Medulla oblongata (tissue), 1 donor: Measurements from ENCODE around the gene DYNC2LI1.

Source experiments
- DNase-seq: peaks from one replicate; pipeline ENCODE4 v3.0.0-alpha.2; 2015; ENCODE audit errors: extremely low spot score

DYNC2LI1 gene

DNA sequence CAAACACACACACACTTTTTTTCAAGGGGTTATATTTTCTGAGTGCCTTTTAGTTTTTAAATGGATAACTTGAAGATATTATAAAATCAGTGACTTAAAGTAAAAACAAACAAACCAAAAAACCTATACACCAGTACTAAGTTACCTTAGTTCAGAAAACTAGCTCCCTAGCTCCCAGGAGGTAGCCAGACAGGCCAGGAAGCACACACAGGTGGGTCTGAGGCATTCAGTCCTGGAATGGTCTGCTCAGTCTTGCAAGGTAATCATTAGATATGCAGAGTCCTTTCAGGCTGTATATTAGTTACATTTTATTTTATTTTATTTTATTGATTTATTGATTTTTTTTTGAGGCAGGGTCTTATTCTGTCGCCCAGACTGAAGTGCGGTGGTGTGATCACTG, 10.7 kb upstream of the DYNC2LI1 start:
- DNase-seq, result no peak

DNA sequence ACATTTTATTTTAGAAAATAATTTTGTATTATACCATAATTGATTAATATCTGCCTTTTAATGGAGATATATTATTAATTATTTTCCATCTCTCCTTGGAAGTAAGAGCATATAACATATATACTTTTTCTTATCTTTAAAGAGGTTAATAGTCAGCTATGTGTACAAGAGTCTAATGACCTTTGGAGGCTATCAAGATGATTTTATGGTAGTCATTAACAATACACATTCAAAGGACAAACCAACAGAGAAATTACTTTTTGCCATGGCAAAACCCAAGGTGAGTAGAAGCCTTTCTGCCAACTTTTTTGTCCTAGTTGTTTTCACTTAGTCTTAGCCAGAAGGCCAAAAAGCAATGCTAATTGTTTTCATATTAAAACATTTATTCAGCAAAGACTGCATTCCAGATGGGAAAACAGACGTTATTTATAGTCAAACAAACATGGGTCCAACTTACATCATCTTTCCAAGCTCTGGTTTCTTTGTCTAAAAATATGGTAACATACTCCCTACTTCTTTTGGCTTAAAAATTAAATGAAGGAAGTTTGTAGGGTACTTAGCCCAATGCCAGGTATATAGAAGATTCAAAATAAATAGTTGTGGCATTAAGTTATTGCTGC, 9.6 kb upstream of the DYNC2LI1 start:
- DNase-seq, result no peak

DNA sequence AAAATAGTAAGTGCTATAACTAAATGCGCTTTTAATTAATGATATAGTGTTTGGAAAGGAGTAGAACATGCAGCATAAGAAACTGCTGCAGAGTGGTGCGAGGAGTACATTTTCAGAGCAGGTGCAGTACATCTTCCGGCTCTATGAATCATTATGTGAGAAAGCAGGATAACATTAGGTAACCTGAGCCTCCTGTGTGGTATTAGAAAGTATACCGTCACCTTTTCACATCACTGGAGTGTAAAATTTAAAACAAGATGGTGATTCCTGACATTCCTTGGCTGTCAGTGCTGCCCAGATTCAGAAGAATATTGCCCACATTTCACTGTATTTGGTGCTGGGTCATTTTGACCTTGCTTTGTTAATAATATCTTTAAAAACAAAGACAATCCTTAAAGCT, 7.8 kb upstream of the DYNC2LI1 start:
- DNase-seq, result no peak

DNA sequence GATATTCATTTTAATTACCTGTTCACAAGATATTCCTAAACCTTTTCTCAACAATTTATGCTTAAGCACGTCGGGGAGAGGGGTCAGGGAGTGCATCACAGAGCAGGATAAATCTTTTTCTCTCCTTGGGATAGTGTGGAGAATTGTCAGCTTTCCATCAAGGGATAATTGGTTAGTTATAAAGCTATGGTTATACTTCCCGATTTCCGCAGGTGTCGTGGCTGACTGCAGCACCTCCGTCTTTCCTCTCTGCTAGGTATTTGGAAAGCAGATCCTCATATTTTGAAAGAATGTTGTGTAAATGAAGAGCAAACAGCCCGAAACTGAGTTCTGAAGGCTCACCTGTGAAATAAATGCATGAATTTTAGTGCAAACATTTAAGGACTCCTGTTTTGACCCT, 778 bp downstream of the DYNC2LI1 start:
- no peak for DNase-seq

DNA sequence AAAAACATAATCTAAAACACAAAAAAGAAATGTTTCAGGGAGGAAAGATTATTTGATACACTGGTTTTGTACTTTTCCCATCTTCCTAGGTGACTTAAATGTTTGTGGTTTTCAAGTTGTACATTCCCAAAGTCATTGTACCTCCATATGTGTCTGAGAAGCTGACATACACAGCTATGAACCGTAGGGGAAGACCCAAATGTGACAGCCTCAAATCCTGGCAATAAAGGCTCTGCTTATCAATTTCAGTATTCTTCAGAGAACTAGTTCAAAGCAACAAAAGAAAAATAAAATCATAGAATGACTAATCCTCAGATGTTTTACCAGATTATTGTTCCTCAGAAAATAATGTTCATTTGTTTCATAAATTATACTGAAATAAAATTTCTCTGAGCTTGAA, 2.5 kb downstream of the DYNC2LI1 start:
- no peak for DNase-seq

DNA sequence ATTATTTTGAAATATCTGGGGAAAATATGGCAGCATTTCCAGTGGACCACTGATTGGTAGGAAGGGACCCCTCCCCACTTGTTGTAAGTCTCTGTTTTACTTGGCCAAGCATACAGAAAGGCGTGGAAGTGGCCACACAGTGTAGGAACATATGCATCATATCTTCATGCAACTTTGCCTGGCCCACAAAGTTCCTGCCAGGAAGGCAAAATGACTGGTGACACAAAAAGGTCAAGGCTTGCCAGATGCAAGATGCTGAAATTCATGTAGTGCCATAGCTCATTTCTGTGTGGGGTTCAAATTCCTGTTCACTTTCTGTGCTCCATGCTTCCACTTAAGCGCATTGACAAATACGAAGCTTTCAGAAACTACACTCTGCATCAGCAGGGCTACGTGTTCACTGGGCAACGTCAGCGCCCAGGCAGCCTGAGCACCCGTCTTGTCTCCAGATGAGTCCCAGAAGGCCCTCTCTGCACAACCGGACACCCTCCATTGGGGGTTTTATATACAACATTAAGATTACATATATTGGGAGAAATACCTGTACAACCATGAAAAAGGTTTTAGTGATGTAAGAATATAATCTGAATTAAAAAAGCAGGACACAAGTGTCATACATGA, 3.6 kb downstream of the DYNC2LI1 start:
- no peak for DNase-seq

DNA sequence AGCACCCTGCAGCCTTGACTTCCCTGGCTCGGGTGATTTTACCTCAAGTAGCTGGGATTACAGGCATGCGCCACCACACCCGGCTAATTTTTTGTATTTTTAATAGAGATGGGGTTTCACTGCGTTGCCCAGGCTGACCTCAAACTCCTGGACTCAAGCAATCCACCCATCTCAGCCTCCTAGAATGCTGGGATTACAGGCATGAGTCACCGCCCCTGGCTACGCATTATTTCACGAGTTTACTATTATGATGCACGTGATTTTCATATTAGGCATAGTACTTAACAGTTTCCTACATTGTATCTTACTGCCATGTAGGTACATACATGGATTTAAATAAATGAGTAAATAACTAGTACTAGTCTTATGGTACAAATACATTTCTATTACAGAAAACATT, 4.4 kb downstream of the DYNC2LI1 start:
- no peak for DNase-seq

DNA sequence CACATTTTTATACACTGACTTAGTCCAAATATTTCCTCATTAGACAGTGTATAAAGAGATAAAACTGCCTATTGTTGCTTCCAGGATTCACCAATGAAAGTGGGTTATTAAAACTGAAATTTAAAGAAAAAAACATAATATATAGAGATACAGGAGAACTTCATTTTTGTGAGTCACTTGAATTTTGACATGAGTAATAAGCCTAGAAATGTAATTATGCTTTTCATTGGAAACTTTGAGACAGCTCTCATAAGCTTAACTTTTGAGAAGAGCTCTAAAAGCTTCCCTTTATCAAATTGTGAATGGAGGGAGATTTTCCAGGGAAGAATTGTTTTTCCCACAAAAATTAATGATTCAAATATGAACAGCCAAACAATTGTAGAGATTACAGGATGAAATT, 14.1 kb downstream of the DYNC2LI1 start:
- no peak for DNase-seq

DNA sequence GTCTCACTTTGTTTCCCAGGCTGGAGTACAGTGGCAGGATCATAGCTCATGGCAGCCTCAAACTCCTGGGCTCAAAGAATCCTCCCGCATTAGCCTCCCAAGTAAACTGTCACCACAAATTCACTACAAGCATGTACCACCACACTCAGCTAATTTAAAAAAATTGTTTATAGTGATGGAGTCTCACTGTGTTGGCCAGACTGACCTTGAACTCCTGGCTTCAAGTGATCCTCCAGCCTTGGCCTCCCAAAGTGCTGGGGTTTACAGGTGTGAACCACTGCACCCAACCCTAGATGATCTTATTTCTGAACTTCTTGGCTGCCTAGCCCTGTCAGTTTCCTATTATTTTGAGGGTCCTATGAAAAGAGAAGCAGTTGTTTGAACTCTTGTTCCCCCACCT, 14.8 kb downstream of the DYNC2LI1 start:
- DNase-seq, result no peak

DNA sequence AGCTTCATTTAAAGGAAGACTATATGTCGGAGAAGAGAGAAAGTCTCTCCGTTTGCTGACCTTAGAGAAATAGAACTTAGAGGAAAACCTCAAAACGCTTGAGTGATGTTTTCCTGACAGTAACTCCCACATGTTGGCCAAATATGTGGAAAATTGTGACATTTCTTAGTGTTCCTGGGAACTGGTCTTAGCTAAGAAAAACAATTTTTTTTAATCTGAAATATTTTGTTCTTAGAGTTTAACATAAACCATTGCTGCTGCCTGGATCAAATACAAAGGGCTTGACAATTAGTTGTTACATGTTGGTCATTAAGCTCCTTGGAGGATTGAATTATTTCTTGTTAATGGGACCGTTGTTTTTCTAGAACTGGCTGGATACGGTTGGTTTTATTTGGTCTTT, 16.3 kb downstream of the DYNC2LI1 start:
- no peak for DNase-seq

DNA sequence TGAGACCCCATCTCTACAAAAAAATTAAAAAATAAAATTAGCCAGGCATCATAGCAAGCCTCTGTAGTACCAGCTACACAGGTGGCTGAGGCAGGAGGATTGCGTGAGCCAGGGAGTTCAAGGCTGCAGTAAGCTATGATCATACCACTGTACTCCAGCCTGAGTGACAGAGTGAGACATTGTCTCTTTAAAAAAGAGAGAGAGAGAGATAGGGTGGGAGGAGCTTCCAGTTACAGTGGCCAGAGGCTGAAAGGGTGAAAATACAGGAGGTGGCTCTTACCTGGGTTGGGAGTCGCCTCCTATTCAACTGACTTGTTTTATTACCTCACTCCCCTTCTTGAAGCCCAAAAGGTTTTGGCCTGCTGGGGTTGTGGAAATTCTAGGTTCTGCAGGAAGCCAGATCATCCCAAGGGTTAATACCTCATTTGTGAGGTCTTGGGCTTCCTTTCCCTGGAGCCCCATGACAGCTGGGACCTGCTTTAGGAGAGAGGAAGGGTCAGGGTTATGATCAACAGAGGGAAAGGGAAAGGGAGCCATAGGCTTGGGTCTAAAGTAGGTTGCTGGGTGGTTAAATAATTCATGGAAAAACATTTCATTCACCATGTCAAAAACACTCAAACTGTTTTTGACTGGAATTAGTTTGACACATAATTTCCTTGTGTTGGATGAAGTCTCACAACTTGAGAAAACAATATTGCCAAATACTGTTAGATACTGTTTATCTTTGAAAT, 17.4 kb downstream of the DYNC2LI1 start:
- no peak for DNase-seq

DNA sequence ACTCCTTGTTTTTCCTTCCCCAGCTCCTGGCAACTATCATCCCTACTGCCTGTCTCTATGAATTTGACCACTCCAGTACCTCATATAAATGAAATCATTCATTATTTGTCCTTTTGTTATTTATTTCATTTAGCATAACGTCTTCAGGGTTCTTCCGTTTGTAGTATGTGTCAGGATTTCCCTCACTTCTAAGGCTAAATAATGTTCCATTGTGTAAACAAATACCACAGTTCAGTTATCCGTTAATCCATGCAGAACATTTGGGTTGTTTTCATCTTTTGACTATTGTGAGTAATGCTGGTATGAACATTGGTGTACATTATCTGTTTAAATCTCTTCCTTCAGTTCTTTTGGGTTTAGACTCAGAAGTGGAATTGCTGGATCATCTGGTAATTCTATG, 18.8 kb downstream of the DYNC2LI1 start:
- DNase-seq, result no peak

DNA sequence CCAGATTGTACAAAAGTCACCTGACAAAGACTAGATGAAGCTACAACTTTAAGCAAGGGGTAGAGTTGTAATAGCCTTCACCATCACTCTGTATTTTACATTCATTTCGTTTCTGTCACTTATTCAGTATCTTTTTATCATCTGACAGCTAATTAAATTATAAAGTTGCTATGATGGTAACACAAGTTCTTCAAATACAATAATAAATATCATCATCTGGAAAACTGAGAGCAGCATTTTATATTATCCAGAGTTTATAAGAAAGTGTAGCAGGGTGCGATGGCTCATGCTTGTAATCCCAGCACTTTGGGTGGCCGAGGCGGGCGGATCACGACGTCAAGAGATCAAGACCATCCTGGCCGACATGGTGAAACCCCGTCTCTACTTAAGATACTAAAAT, 21.1 kb downstream of the DYNC2LI1 start:
- DNase-seq, result no peak

DNA sequence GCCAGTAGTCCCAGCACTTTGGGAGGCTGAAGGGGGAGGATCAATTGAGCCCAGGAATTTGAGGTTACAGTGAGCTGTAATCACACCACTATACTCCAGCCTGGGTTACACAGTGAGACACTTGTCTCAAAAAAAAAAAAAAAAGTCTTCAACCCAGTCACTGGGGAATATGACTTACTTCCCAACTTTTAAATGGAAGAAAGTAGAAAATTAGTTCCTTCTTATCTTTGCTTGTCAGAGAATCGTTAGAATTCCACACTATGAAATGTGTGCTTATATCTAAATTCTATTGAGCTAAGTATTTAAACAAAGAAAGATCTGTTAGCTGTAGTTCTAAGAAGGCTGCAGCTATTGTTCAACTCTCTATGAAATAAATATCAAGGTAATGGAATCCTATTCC, 22.4 kb downstream of the DYNC2LI1 start:
- no peak for DNase-seq

DNA sequence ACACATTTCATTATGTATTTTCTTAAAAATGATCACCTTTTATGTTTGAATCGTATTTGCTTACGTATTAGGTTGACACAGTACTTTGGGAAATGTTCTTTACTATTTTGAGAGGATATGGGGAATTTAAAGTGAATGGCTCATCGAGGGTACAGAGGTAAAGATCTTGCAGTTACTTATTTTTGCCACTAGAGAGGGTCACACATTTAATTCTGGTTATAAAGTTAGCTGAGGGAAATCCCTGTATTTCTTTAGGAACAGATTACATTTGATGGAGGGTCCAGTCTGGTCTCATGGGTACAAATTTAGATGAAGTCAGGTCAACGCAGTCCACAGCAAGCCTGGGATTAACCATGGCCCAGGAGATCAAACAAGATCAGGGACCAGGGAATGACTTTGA, 24.5 kb downstream of the DYNC2LI1 start:
- no peak for DNase-seq

DNA sequence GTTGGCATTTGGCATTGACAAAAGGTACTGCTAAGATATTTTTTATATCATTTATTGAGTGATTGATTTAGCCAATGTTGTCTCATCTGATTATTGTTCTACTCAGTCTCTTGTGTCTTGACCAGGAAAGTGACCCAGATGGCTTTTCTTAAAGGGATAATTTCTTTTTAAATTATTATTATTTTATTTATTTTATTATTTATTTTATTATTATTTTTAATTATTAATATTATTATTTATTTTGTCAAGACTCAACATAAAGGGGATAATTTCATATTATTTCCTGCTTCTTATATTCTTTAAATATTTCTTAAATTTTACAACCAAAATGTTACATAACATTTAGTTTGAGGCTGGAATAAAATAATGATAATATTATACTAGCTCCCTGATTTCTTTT, 27.1 kb downstream of the DYNC2LI1 start:
- no peak for DNase-seq

DNA sequence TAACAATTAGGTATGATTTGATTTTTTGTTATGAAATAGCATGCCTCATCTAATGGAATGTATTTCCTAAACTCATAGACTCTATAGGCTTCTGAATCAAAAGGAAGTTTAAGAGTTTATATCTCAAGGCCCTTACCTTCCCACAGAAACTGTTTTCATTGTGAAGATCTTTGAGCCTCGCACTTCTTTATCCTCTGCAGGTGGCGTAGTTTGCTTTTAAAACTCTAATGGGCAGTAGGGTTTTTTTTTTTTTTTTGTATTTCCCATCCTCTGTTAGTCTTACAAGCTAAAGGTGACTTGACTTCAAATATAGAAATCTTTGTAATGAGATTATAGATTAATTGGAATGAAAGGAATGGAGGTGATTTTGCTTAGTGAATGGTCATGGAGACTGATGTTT, 28.3 kb downstream of the DYNC2LI1 start:
- DNase-seq, result no peak

DNA sequence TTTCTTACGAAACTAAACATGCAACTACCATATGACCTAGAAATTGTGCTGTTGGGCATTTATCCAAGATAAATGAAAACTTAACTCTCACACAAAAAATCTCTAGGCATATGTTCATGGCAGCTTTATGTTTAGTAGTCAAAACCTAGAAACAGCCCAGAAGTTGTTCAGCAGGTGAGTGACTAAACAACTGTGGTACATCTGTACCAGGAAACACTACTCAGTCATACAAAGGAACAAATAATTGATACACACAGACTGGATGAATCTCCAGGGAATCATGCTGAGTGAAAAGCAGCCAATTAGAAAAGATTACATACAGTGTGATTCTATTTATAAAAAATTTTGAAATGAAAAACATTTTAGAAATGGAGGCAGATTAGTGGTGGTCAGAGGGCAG, 29.3 kb downstream of the DYNC2LI1 start:
- no peak for DNase-seq

DNA sequence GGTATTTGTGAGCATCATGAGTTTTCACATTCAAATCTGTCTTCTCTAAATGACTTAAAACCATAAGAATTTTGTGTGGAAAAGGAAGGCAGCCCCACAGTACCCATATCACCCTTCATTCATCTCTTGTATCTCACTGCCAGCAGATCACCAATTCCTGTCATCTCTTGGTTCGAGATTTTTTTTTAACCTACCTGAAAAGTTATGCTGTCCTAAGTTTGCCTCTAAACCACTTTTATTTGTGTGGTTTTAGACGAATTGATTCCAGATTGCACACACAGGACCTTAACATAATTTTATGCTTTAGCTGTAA, 32.8 kb downstream of the DYNC2LI1 start:
- DNase-seq, result no peak

DNA sequence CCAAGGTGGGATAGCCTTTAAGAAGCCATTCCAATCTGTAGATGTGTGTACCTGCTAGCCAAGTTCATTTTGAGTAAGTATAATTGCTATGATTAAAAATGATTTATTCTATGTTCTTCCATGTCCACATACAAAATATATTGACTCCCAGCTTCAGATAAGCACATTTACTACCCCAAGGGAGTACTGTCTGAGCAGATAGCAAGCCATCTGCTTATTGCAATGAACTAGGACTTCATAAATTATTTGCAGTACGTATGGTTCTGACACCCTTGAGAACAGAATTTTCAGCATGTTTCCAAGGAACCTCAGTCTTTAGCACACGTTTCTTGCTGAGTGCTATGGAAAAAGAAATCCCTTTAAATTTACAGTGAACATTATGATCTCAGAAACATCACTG, 36.6 kb downstream of the DYNC2LI1 start:
- no peak for DNase-seq

DNA sequence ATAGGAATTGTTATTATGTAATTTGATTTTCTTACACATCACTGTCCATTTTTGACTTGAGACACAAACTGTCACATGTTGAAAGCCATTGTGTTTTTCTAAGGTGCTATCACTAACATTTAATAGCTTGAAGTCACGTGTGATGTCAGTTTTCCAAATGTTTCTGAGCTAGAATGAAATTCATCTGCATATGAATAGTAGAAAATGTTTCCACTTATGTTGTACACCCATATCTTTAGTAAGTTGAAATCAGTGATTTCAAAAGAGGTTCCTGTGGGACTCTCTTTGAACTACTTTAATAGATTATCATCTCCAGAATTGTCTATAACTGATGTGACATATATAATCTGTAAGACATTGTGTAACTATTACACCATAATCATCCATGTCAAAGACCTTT, 37.0 kb downstream of the DYNC2LI1 start:
- no peak for DNase-seq

DNA sequence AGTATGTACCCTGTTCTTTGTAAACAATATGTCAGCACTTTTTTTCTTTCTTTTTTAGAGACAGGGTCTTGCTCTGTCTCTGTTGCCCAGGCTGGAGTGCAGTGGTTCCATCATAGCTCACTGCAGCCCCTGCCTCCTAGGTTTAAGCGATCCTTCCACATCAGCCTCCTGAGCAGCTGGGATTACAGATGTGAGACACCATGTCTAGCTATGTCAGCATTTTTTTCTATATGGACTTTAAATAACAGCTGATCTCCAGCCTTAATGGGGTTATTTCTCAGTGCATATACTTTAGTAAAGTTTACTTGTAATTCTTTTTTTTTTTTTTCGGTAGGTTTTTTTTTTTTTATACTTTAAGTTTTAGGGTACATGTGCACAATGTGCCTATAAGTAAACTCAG, 38.2 kb downstream of the DYNC2LI1 start:
- no peak for DNase-seq

DNA sequence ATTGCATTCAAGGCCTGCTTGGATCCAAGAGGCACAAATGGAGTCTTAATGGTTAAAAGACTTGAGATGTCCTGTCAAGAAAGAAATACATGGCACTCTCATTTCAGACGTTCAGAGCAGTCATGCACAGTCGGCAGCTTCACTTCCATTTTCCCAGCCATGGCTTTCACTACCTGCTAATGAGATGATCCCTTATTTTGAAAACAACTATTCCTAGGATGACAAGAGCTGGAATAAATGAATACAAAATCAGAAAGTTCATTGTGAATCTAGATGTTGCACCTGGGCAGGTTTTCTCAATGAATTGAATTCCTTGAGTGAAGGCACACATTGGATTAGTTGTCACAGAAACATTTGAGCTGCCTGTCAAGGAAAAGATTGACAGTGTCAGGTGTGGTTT, 39.1 kb downstream of the DYNC2LI1 start:
- DNase-seq, result no peak

DNA sequence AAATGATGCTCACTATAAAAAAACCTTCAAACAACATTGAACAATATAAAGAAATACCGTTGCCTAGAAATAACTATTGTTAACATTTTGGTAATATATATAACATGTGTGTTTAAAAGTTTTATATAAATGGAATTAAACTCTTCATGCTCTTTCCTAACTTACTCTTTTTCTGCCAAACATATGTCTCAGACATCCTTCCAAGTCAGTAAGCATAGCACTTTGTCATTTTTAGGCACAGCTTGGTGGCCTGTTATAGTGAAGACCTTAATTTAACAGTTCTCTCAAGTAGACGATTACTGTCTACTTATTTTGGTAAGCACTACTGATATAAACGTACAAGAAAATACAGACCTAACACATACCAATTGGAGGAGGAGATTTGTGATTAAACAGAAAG, 40.9 kb downstream of the DYNC2LI1 start:
- DNase-seq, result no peak
